Right lobe of liver (tissue), 6 donors: ENCODE results near the gene STK31. TPM values are rescaled to one million over a fixed set of nuclear protein-coding genes. Genes with fewer than 3 reads are reported as not detected.
"Not testable (repeated sequence)": the region's sequence is repeated elsewhere in the genome, so short reads cannot be mapped to it uniquely, and the experiment has no call there.

Experiments used
- ATAC-seq, 4 donors: fragments of 200-7000 bp; cut with Tn5 transposase; one replicate each; pipeline ENCODE4 v1.9.1; 2020; ENCODE audit warnings: mild to moderate bottlenecking in 4 of 4, moderate library complexity in 4 of 4
- DNase-seq, 3 donors: peaks; one replicate each; pipeline ENCODE4 v3.0.0-alpha.2; 2020
- H3K27ac ChIP-seq, 3 donors: fragments of 200-600 bp; one replicate each; pipeline ENCODE4 v1.8.0; 2022
- H3K27me3 ChIP-seq, 2 donors: fragments of 200-600 bp; one replicate each; pipeline ENCODE4 v1.8.0; 2022
- H3K36me3 ChIP-seq, 4 donors: fragments of 200-600 bp; sonication (generic) in 1 of 4; one replicate each; pipeline versions ENCODE4 v1.5.1 to v1.8.0; 2017 to 2022; ENCODE audit warnings: control low read depth in 1 of 4
- H3K4me1 ChIP-seq, 4 donors: fragments of 200-600 bp; sonication (generic) in 1 of 4; one replicate each; pipeline versions ENCODE4 v1.5.1 to v1.8.0; 2017 to 2022; ENCODE audit warnings: control low read depth in 1 of 4
- H3K4me3 ChIP-seq, 3 donors: fragments of 200-600 bp; one replicate each; pipeline ENCODE4 v1.8.0; 2022
- H3K9me3 ChIP-seq, 4 donors: fragments of 200-600 bp; sonication (generic) in 1 of 4; one replicate each; pipeline versions ENCODE4 v1.5.1 to v1.8.0; 2017 to 2022; ENCODE audit warnings: control low read depth in 1 of 4
- CTCF ChIP-seq, 4 donors: fragments of 200-600 bp in 3 of 4; fragments of 450-650 bp in 1 of 4; IDR thresholded peaks; one replicate each; pipeline versions ENCODE4 v1.5.1 to v1.8.0; 2016 to 2022; ENCODE audit warnings: antibody characterized with exemption in 4 of 4, mild to moderate bottlenecking in 2 of 4
- POLR2A ChIP-seq: fragments of 450-650 bp; IDR thresholded peaks from one replicate; pipeline ENCODE4 v1.6.1; 2017; ENCODE audit warnings: antibody characterized with exemption, mild to moderate bottlenecking
- WGBS: methylation state at CpG from one replicate; pipeline ENCODE4 v1.1.6; 2018; ENCODE audit warnings: low coverage, low lambda C conversion rate; ENCODE audit not compliant: insufficient coverage; ENCODE audit errors: missing lambda C conversion rate; 5-methylcytosine and 5-hydroxymethylcytosine counted together
- intact Hi-C, 2 donors: fragments of 100-400 bp; cut with DNase I; formaldehyde crosslinking; loops; one replicate each; pipeline versions ENCODE4 v1.11.2 to v1.14.1; 2022
- total RNA-seq, 6 experiments: library from RNA; depleted of rRNA in 2 of 6; stranded (reverse); fragments of >200 nt in 2 of 6; fragmentation: NEBNext Ultra II Directional in 3 of 6; extraction: Animal tissue kit (Norgen Biotek cat#: 25700) in 3 of 6; gene quantifications; one replicate each; pipeline versions ENCODE4 v1.1.0 to v1.2.4, GENCODE V29; 2016 to 2023
- donor health status: DM: no; HTN: yes; CAD: no.
- donor health status: DM: no; HTN: no; CAD: no.
- donor health status: DM: no; HTN: no; CAD: no.
- donor health status: DM: no; HTN: yes; CAD: no.
- donor health status: DM: no; HTN: yes; CAD: no.

Gene STK31
- total RNA-seq, 6 experiments from 2014 or later, result 0.13 to 0.62 (median 0.32) TPM; not detected in 1

GRCh38 chr7:23765943-23766342, 55.9 kb downstream of the STK31 start:
- WGBS, result 61% methylated on average over 3 of the region's 3 CpGs
- H3K4me3 ChIP-seq, result no peak overlapping the region

GRCh38 chr7:23767514-23767913, 57.5 kb downstream of the STK31 start:
- H3K36me3 ChIP-seq, result no peaks in the 10 kb centered on the region
- DNase-seq, result no peak
- no peak overlapping the region for H3K27ac ChIP-seq
- TF ChIP-seq CTCF (IDR thresholded peaks at IDR 0.05), result no peak
- TF ChIP-seq POLR2A, result no peak
- H3K9me3 ChIP-seq, result peaks cover 0 to 3% (median 0%) of the 10 kb centered on the region in 4 donors
- no peaks in the 10 kb centered on the region for H3K4me1 ChIP-seq
- no peaks in the 10 kb centered on the region for H3K27me3 ChIP-seq
- no peak for ATAC-seq
- H3K4me3 ChIP-seq, result no peak overlapping the region
- intact Hi-C loops, result no loop called here

More at GRCh38 chr7:23765943-23766342, 55.9 kb downstream of the STK31 start:
- H3K9me3 ChIP-seq, result no peaks in the 10 kb centered on the region
- ATAC-seq, result no peak
- intact Hi-C loops, result no loop called here
- no peaks in the 10 kb centered on the region for H3K27me3 ChIP-seq
- H3K27ac ChIP-seq, result no peak overlapping the region
- no peaks in the 10 kb centered on the region for H3K4me1 ChIP-seq
- no peaks in the 10 kb centered on the region for H3K36me3 ChIP-seq
- TF ChIP-seq CTCF (IDR thresholded peaks at IDR 0.05), result no peak
- TF ChIP-seq POLR2A, result no peak
- DNase-seq, result no peak

GRCh38 chr7:23768022-23768421, 58.0 kb downstream of the STK31 start:
- no peak overlapping the region for H3K4me3 ChIP-seq
- H3K36me3 ChIP-seq, result no peaks in the 10 kb centered on the region
- whole genome bisulfite sequencing, result 96% methylated on average over 3 of the region's 3 CpGs
- no peaks in the 10 kb centered on the region for H3K27me3 ChIP-seq
- ATAC-seq (no peak), DNase-seq (no peak)
- no peaks in the 10 kb centered on the region for H3K4me1 ChIP-seq
- no peak overlapping the region for H3K27ac ChIP-seq
- peaks cover 0 to 3% (median 0%) of the 10 kb centered on the region in 4 donors for H3K9me3 ChIP-seq
- TF ChIP-seq POLR2A (no peak), CTCF (IDR thresholded peaks at IDR 0.05) (no peak)
- intact Hi-C loops, result no loop called here

- H3K9me3 ChIP-seq, H3K27me3 ChIP-seq, intact Hi-C loops, H3K4me3 ChIP-seq, ATAC-seq, H3K27ac ChIP-seq, H3K4me1 ChIP-seq, H3K36me3 ChIP-seq, DNase-seq: not testable (repeated sequence)
- 43% methylated on average over 1 of the region's 7 CpGs for WGBS
Observed at GRCh38 chr7:23779185-23779800, 69.3 kb downstream of the STK31 start.

GRCh38 chr7:23783115-23783514, 73.1 kb downstream of the STK31 start:
- WGBS, result 72% methylated on average over 5 of the region's 5 CpGs
- H3K27ac ChIP-seq, result no peak overlapping the region
- ATAC-seq (no peak), DNase-seq (no peak)
- intact Hi-C loops, result no loop called here
- H3K27me3 ChIP-seq, result no peaks in the 10 kb centered on the region
- H3K36me3 ChIP-seq, result no peaks in the 10 kb centered on the region
- no peaks in the 10 kb centered on the region for H3K9me3 ChIP-seq
- TF ChIP-seq CTCF (IDR thresholded peaks at IDR 0.05) (no peak), POLR2A (no peak)
- H3K4me3 ChIP-seq, result no peak overlapping the region
- H3K4me1 ChIP-seq, result no peaks in the 10 kb centered on the region
